Psoas muscle (tissue), 8 donors: Measurements from ENCODE around the gene IFITM1. TPM values are rescaled to one million over a fixed set of nuclear protein-coding genes. Genes with fewer than 3 reads are reported as not detected.
"Not testable (repeated sequence)": the region's sequence is repeated elsewhere in the genome, so short reads cannot be mapped to it uniquely, and the experiment has no call there.

Experiments
- ATAC-seq, 4 donors: fragments of 200-7000 bp; cut with Tn5 transposase; one replicate each; pipeline ENCODE4 v1.9.1; 2020; ENCODE audit warnings: moderate library complexity in 3 of 4, mild to moderate bottlenecking in 2 of 4
- DNase-seq, 2 donors: peaks; one replicate each; pipeline ENCODE4 v3.0.0-alpha.2; 2020
- H3K27ac ChIP-seq: fragments of 200-600 bp; one replicate; pipeline ENCODE4 v1.8.0; 2022
- H3K27me3 ChIP-seq, 3 donors: fragments of 200-600 bp in 1 of 3; one replicate each; pipeline versions ENCODE4 v1.6.1 to v1.8.0; 2013 to 2022; ENCODE audit warnings: low read length in 2 of 3, mild to moderate bottlenecking in 2 of 3, moderate library complexity in 1 of 3; ENCODE audit not compliant: insufficient read depth in 3 of 3
- H3K36me3 ChIP-seq, 2 donors: fragments of 200-600 bp in 1 of 2; one replicate each; pipeline versions ENCODE4 v1.6.1 to v1.8.0; 2013 to 2022; ENCODE audit warnings: low read depth in 1 of 2, mild to moderate bottlenecking in 1 of 2, moderate library complexity in 1 of 2; ENCODE audit not compliant: insufficient read depth in 1 of 2
- H3K4me1 ChIP-seq: fragments of 200-600 bp; one replicate; pipeline ENCODE4 v1.8.0; 2022
- H3K4me3 ChIP-seq: fragments of 200-600 bp; one replicate; pipeline ENCODE4 v1.8.0; 2022; ENCODE audit warnings: mild to moderate bottlenecking
- H3K9me3 ChIP-seq: fragments of 200-600 bp; one replicate; pipeline ENCODE4 v1.8.0; 2022
- WGBS, 3 donors: extraction: QIAGEN DNeasy Blood & Tissue Kit; methylation state at CpG; one replicate each; pipeline versions ENCODE4 v1.1.6 to v1.1.7; 2013; 5-methylcytosine and 5-hydroxymethylcytosine counted together
- intact Hi-C, 2 donors: fragments of 100-400 bp; cut with DNase I; formaldehyde crosslinking; loops; one replicate each; pipeline versions ENCODE4 v1.11.0 to v1.14.2; 2022
- polyA plus RNA-seq, 3 donors: library from polyadenylated mRNA; stranded (reverse); fragments of 200-250 nt; gene quantifications; one replicate each; pipeline ENCODE4 v1.2.3, GENCODE V29; 2013
- total RNA-seq, 4 donors: library from RNA; stranded (reverse); fragmentation: NEBNext Ultra II Directional in 2 of 4; extraction: Animal tissue kit (Norgen Biotek cat#: 25700) in 2 of 4; gene quantifications; one replicate each; pipeline versions ENCODE4 v1.2.1 to v1.2.4, GENCODE V29; 2021 to 2023
- TF ChIP-seq, protein P1 (sequence below): fragments of 200-600 bp; IDR thresholded peaks from one replicate; pipeline ENCODE4 v1.8.0; 2022; ENCODE audit warnings: antibody characterized with exemption
- donor health status: healthy with polysubstance abuse.
- donor health status: DM: no; HTN: no; CAD: no; lungs with moderate emphysema.
- donor health status: Bipolar disorder and iron deficiency.
- donor health status: healthy.
- donor health status: DM: yes; HTN: yes; CAD: no.
- donor health status: DM: no; HTN: no; CAD: no.
- donor health status: DM: no; HTN: no; CAD: no.
- donor health status: DM: yes; HTN: yes; CAD: no.

IFITM1 gene
- total and polyA plus RNA-seq, 7 donors: 39.7 to 107 (median 69.7) TPM

DNA sequence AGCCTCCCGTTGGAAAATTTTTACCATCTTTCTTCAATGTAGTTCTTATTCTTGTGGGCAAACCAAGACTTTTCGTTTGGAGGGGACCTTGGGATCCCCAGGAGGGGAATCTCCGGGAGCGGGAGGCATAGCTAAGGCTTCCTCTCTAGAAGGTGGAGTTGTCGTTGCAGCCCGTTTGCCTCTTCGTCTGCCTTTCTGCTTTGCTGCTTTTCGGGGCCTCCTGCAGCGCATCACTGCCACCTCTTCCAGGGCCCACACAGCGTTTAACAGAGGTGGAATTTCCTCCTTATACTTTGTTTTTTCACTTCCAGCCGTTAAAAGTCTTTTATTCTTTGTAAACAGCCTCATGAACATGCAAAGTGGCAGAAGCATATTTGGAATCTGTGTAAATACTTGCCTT lies 10.3 kb downstream of the IFITM1 start:
- Histone ChIP-seq H3K27me3 (peaks cover 0 to 10% (median 5%) of the 10 kb centered on the region in 3 donors), H3K36me3 (no peaks in the 10 kb centered on the region), H3K27ac (no peak overlapping the region), H3K4me3 (no peak overlapping the region), H3K9me3 (no peaks in the 10 kb centered on the region), H3K4me1 (peaks cover 13% of the 10 kb centered on the region)
- 60 to 67% (median 61%) methylated on average over 11 of the region's 11 CpGs for WGBS, 3 donors
- ATAC-seq (no peak), DNase-seq (no peak)
- intact Hi-C loops: no loop called here
- TF ChIP-seq, protein P1, sequence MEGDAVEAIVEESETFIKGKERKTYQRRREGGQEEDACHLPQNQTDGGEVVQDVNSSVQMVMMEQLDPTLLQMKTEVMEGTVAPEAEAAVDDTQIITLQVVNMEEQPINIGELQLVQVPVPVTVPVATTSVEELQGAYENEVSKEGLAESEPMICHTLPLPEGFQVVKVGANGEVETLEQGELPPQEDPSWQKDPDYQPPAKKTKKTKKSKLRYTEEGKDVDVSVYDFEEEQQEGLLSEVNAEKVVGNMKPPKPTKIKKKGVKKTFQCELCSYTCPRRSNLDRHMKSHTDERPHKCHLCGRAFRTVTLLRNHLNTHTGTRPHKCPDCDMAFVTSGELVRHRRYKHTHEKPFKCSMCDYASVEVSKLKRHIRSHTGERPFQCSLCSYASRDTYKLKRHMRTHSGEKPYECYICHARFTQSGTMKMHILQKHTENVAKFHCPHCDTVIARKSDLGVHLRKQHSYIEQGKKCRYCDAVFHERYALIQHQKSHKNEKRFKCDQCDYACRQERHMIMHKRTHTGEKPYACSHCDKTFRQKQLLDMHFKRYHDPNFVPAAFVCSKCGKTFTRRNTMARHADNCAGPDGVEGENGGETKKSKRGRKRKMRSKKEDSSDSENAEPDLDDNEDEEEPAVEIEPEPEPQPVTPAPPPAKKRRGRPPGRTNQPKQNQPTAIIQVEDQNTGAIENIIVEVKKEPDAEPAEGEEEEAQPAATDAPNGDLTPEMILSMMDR: no peak

DNA sequence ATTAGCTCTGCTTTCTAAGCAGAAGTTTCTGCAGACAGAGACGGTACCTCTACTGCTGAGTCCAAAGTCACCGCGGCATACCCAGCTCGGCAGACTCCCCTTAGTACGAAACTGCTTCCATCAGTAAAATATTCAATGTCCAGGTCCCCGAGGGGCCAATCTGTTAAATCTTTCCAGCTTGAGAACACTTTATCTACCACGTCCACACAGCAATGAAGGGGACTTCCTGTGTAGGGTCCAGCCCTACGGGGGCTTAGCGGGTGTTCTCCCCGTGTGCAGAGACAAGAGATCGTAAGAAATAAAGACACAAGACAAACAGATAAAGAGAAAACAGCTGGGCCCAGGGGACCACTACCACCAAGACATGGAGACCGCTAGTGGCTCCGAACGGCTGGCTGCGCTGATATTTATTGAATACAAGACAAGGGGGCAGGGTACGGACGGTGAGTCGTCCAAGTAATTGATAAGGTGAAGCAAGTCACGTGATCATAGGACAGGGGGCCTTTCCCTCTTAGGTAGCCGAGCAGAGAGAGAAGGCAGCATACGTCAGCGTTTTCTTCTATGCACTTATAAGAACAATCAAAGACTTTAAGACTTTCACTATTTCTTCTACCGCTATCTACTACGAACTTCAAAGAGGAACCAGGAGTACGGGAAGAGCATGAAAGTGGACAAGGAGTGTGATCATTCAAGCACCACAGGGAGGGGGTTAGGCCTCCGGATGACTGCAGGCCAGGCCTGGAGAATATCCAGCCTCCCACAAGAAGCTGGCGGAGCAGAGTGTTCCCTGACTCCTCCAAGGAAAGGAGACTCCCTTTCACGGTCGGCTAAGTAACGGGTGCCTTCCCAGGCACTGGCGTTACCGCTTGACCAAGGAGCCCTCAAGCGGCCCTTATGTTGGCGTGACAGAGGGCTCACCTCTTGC lies 11.0 kb downstream of the IFITM1 start:
- Histone ChIP-seq H3K4me1 (peaks cover 13% of the 10 kb centered on the region), H3K27ac (peak overlapping the region; percentile 61), H3K4me3 (peak overlapping the region; percentile 11)
- WGBS, 3 donors: 37 to 54% (median 45%) methylated on average over 26 to 28 of the region's 34 CpGs
- peak; percentile 69 to 78 for DNase-seq
- H3K27me3 ChIP-seq, H3K9me3 ChIP-seq, ATAC-seq, H3K36me3 ChIP-seq, intact Hi-C loops: not testable (repeated sequence)

DNA sequence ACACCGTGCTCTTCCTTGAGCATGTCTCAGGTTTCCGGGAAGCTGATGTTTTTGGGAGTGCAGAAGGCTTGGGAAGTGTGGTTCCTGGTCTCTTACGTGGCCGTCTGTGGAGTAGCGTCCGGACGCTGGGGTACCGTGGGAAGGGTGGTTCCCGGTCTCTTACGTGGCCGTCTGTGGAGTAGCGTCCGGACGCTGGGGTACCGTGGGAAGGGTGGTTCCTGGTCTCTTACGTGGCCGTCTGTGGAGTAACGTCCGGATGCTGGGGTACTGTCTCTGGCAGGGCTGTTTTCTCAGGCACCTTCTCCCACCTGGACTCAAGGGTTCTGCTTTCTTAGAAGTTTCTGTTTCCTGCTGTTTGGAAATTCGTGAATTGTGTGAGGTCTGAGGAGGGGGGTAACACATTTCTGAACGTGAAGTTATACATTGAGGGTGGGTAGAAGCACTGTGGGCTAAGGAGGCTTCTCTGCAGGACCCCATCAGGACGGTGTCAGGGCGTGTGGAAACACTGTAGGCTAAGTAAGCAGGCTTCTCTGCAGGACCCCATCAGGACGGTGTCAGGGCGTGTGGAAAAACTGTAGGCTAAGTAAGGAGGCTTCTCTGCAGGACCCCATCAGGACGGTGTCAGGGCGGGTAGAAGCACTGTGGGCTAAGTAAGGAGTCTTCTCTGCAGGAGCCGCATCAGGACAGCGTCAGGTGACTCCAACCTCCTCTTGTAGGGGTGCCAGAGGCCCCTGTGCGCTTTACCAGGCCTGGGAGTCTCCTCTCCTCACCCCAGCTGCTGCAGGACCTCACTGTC lies 12.2 kb downstream of the IFITM1 start:
- intact Hi-C loops: no loop called here
- Histone ChIP-seq H3K27me3 (peaks cover 0 to 6% (median 4%) of the 10 kb centered on the region in 3 donors), H3K4me3 (no peak overlapping the region), H3K9me3 (no peaks in the 10 kb centered on the region), H3K27ac (peak overlapping the region; percentile 76), H3K4me1 (peaks cover 13% of the 10 kb centered on the region), H3K36me3 (no peaks in the 10 kb centered on the region)
- ATAC-seq: peak in 1 of 4 donors; percentile 12
- no peak for DNase-seq
- 71 to 84% (median 76%) methylated on average over 30 of the region's 30 CpGs for WGBS, 3 donors
- TF ChIP-seq, protein P1: no peak

DNA sequence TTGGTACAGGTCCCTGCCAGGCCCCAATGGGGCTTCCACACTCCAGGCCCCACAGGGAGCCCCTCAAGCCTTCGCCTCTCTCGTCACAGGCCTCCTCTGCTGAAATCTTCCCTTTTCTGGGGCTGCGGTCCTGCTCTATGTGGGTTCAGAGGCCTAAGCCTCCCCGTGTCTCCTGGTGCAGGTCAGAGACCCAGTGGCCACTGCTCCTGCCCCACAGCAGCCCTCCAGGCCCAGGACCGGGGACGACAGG lies 12.7 kb downstream of the IFITM1 start:
- intact Hi-C loops: no loop called here
- TF ChIP-seq, protein P1: no peak
- Histone ChIP-seq H3K36me3 (no peaks in the 10 kb centered on the region), H3K4me1 (peaks cover 13% of the 10 kb centered on the region), H3K27me3 (peaks cover 0 to 6% (median 3%) of the 10 kb centered on the region in 3 donors), H3K9me3 (no peaks in the 10 kb centered on the region), H3K4me3 (no peak overlapping the region), H3K27ac (peak overlapping the region; percentile 76)
- WGBS, 3 donors: 58 to 66% (median 58%) methylated on average over 6 of the region's 6 CpGs
- peak in 3 of 4 donors; percentile 11 to 35 (median 27) for ATAC-seq
- no peak for DNase-seq
